Suprapubic skin (tissue), 4 donors: ENCODE results near the gene ENGASE. TPM values are rescaled to one million over a fixed set of nuclear protein-coding genes. Genes with fewer than 3 reads are reported as not detected.

Source experiments
- DNase-seq, 2 donors: peaks; one replicate each; pipeline ENCODE4 v3.0.0-alpha.2; 2019; ENCODE audit warnings: low spot score in 2 of 2
- H3K27ac ChIP-seq: fragments of 200-600 bp; sonication (generic); one replicate; pipeline ENCODE4 v1.5.1; 2019
- H3K27me3 ChIP-seq: fragments of 200-600 bp; sonication (generic); one replicate; pipeline ENCODE4 v1.5.1; 2019
- H3K36me3 ChIP-seq: fragments of 200-600 bp; sonication (generic); one replicate; pipeline ENCODE4 v1.5.1; 2019
- H3K4me1 ChIP-seq: fragments of 200-600 bp; sonication (generic); one replicate; pipeline ENCODE4 v1.5.1; 2019
- H3K4me3 ChIP-seq: fragments of 200-600 bp; sonication (generic); one replicate; pipeline ENCODE4 v1.5.1; 2019; ENCODE audit warnings: mild to moderate bottlenecking
- H3K9me3 ChIP-seq: fragments of 200-600 bp; sonication (generic); one replicate; pipeline ENCODE4 v1.5.1; 2019
- EP300 ChIP-seq: sonication (generic); formaldehyde crosslinking; IDR thresholded peaks from one replicate; pipeline ENCODE4 v1.6.1; 2017; ENCODE audit warnings: antibody characterized with exemption
- POLR2A ChIP-seq, 2 donors: fragments of 450-650 bp; IDR thresholded peaks; one replicate each; pipeline ENCODE4 v1.6.1; 2017; ENCODE audit warnings: antibody characterized with exemption in 2 of 2, mild to moderate bottlenecking in 2 of 2, moderate library complexity in 2 of 2
- POLR2AphosphoS5 ChIP-seq, 3 donors: sonication (generic); formaldehyde crosslinking; IDR thresholded peaks; one replicate each; pipeline ENCODE4 v1.6.1; 2017; ENCODE audit warnings: antibody characterized with exemption in 3 of 3
- WGBS: methylation state at CpG from one replicate; pipeline ENCODE4 v1.1.5; 2018; 5-methylcytosine and 5-hydroxymethylcytosine counted together
- total RNA-seq, 4 donors: library from RNA; depleted of rRNA; stranded (reverse); fragments of >200 nt; gene quantifications; one replicate each; pipeline ENCODE4 v1.1.0, GENCODE V29; 2016
- TF ChIP-seq, protein P1 (sequence below), 2 donors: fragments of 200-600 bp in 1 of 2; fragments of 450-650 bp in 1 of 2; sonication (generic) in 1 of 2; IDR thresholded peaks; one replicate each; pipeline ENCODE4 v1.5.1; 2016 to 2019; ENCODE audit warnings: antibody characterized with exemption in 2 of 2, mild to moderate bottlenecking in 1 of 2, moderate library complexity in 1 of 2

ENGASE gene
- total RNA-seq, 4 donors from 2014 or later = 20.6 to 87.6 (median 38.4) TPM

DNA sequence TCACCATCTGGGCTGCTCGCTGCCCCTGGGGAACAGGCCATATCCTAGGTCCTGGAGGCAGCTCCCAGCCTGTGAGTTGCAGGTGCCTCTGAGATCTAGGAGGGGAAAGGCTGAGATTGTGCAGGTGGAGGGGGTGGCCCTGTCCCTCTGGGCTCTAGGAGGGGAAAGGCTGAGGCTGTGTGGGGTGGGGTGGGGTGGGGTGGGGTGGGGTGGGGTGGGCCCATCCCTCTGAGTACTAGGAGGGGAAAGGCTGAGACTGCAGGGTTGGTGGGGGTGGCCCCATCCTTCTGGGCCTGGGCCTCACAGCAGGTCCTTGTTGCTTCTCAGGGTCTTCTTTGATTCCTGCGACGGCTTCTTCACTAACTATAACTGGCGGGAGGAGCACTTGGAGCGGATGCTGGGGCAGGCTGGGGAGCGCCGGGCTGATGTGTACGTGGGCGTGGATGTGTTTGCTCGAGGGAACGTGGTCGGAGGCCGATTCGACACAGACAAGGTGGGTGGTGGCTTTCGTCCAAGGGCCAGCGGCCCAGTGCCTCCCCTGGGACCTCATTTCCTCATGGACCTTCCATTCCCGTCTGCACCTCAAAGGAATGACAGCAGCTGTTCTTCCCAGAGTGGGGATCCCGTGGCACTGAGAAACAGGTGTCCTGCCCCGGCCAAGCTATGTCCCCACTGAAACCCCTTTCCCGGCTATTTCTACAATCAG, 7.1 kb downstream of the ENGASE start:
- 74% methylated on average over 15 of the region's 20 CpGs for WGBS

DNA sequence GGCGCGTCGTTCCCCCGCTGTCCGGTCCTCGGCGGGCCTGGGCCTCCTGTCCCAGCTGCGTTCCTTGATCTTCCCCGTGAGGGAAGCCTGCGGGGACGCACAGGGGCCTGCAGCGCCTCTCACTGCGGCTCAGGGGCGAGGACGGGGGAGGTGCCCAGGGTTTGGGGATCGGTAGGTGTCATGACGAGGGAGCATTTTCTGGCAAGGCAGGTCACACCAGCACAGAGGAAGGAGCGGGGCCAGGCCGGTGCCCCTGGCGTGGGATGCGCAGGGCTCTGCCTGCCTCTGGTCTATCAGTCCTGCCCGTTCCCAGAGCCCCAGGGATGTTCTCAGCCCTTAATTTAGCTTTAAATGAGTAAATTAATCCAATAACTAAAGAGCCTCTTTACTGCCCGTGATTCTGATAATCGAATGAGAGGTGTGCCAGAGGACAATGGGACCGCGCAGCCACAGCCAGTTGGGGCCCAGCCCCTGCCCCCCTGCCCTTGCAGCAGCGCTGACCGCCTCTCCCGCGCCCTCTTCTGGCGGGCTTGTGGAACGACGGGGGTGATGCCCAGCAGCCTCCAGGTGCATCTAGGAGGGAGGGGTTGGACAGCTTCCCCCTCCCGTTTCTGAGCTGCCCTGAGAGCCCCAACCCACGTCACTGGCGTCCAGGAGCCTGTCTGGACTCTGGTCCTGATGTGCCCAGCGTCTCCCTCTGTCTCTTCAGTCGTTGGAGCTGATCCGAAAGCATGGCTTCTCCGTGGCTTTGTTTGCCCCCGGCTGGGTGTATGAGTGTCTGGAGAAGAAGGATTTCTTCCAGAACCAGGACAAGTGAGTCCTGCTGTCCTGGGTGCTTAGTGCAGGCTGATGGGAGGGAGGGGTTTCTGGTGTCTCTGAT, 7.9 kb downstream of the ENGASE start:
- Histone ChIP-seq H3K9me3 (no peaks in the 10 kb centered on the region), H3K4me1 (no peaks in the 10 kb centered on the region), H3K27me3 (no peaks in the 10 kb centered on the region), H3K27ac (no peak overlapping the region), H3K4me3 (no peak overlapping the region), H3K36me3 (peaks cover 93% of the 10 kb centered on the region)
- DNase-seq = no peak
- no peak for TF ChIP-seq POLR2AphosphoS5 (IDR thresholded peaks at IDR 0.05)
- TF ChIP-seq, protein P1, sequence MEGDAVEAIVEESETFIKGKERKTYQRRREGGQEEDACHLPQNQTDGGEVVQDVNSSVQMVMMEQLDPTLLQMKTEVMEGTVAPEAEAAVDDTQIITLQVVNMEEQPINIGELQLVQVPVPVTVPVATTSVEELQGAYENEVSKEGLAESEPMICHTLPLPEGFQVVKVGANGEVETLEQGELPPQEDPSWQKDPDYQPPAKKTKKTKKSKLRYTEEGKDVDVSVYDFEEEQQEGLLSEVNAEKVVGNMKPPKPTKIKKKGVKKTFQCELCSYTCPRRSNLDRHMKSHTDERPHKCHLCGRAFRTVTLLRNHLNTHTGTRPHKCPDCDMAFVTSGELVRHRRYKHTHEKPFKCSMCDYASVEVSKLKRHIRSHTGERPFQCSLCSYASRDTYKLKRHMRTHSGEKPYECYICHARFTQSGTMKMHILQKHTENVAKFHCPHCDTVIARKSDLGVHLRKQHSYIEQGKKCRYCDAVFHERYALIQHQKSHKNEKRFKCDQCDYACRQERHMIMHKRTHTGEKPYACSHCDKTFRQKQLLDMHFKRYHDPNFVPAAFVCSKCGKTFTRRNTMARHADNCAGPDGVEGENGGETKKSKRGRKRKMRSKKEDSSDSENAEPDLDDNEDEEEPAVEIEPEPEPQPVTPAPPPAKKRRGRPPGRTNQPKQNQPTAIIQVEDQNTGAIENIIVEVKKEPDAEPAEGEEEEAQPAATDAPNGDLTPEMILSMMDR (IDR thresholded peaks at IDR 0.05) = peak; percentile 58 to 86
- WGBS = 54% methylated on average over 17 of the region's 41 CpGs

More for the DNA sequence above, 7.1 kb downstream of the ENGASE start:
- H3K36me3 ChIP-seq = peaks cover 89% of the 10 kb centered on the region
- H3K27me3 ChIP-seq = no peaks in the 10 kb centered on the region
- H3K4me3 ChIP-seq = no peak overlapping the region
- DNase-seq = no peak
- no peaks in the 10 kb centered on the region for H3K4me1 ChIP-seq
- no peaks in the 10 kb centered on the region for H3K9me3 ChIP-seq
- H3K27ac ChIP-seq = no peak overlapping the region
- no peak for TF ChIP-seq EP300
- TF ChIP-seq POLR2A (IDR thresholded peaks at IDR 0.05) = no peak
- TF ChIP-seq, protein P1 (IDR thresholded peaks at IDR 0.05) = no peak
- TF ChIP-seq POLR2AphosphoS5 (IDR thresholded peaks at IDR 0.05) = no peak

DNA sequence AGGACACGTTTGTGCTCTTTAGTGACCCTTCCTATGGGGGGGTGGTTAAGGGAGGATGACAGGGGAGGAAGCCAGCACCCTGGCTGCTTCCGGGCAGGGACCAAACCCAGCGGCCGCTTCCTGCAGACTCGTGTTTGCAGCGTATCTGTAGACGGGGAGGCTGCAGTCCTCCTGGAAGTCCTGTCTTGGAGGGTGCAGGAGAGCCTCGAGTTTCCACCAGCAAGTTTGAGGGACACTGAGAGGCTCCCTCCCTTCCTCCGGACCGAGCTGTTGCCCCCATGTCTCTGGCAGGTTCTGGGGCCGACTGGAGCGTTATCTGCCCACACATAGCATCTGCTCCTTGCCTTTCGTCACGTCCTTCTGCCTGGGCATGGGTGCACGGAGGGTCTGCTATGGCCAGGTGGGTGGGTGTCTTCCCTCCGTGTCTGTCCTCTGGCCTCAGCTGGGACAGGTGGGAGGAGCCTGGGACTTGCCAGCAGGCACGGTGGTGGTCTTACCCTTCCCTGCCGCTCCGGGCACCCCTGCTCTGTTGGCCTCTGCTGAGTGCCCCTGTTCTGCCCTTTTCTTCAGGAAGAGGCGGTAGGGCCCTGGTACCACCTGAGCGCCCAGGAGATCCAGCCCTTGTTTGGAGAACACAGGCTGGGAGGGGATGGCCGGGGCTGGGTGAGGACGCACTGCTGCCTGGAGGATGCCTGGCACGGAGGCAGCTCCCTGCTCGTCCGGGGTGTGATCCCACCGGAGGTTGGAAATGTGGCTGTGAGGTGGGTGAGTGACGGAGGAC, 8.8 kb downstream of the ENGASE start:
- TF ChIP-seq POLR2A (IDR thresholded peaks at IDR 0.05) = no peak
- no peak for TF ChIP-seq POLR2AphosphoS5 (IDR thresholded peaks at IDR 0.05)
- TF ChIP-seq EP300 = no peak
- TF ChIP-seq, protein P1 (IDR thresholded peaks at IDR 0.05) = no peak

DNA sequence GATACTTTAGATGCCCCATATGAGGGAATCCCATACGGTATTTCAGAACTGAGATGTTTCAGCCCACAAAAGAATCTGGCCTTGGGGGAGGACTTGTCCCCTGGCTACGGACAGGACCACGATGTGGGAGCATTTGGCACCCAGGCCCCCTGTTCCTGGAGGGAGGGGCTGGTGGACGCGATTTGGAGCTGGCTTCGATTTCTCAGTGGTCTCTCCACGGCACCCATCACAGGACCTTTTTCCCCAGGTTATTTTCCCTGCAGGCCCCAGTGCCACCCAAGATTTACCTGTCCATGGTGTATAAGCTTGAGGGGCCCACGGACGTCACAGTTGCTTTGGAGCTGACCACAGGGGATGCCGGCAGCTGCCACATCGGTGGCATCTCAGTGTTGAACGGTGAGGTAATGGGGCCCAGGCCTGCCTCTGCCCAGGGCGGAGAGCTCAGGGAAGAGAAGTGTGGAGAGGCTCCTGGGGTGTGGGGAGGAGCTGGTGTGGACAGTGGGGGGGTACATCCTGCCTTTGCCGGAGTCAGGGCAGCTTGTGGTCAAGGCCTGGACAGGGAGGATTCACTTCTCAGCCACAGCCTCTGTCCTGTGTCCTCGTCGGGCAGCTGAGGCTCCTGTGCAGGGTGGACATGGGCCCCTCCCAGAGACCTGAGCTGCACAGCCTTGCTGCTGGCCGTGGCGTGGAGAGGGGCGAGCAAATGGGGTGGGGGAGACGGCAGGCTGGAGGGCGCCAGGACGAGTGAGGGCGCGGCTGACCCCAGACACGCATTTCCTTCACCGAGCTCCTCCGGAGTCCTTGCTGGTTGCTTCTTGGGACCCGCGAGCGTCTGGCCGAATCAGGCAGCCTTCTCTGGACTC, 9.9 kb downstream of the ENGASE start:
- Histone ChIP-seq H3K9me3 (no peaks in the 10 kb centered on the region), H3K27me3 (no peaks in the 10 kb centered on the region), H3K27ac (no peak overlapping the region), H3K4me1 (peaks cover under 1% of the 10 kb centered on the region), H3K4me3 (no peak overlapping the region), H3K36me3 (peaks cover 75% of the 10 kb centered on the region)
- no peak for TF ChIP-seq EP300
- TF ChIP-seq, protein P1 (IDR thresholded peaks at IDR 0.05) = no peak
- WGBS = 91% methylated on average over 30 of the region's 31 CpGs
- no peak for DNase-seq

More for the DNA sequence above, 8.8 kb downstream of the ENGASE start:
- no peak for DNase-seq
- Histone ChIP-seq H3K4me1 (no peaks in the 10 kb centered on the region), H3K27me3 (no peaks in the 10 kb centered on the region), H3K9me3 (no peaks in the 10 kb centered on the region), H3K4me3 (no peak overlapping the region), H3K36me3 (peaks cover 86% of the 10 kb centered on the region), H3K27ac (no peak overlapping the region)
- WGBS = 89% methylated on average over 21 of the region's 28 CpGs
